ENCODE data around the gene NIPAL3. TPM values are rescaled to one million over a fixed set of nuclear protein-coding genes. Genes with fewer than 3 reads are reported as not detected.

NIPAL3 gene
- total RNA-seq, 1 experiment from 2014 or later, result 16.6 TPM

GRCh38 chr1:24503870-24504523, 88.4 kb downstream of the NIPAL3 start:
- no peaks in the 10 kb centered on the region for H3K79me2 ChIP-seq (ENCODE audit: insufficient read depth, low read length)
- no peak overlapping the region for H3K27ac ChIP-seq (ENCODE audit: low read depth, low read length)
- no peak for ATAC-seq
- CTCF ChIA-PET, result no interaction called here
- no peaks in the 10 kb centered on the region for H4K20me1 ChIP-seq (ENCODE audit: insufficient read depth)
- no peak for DNase-seq (ENCODE audit: low read depth, low spot score)
- no peak overlapping the region for H2AFZ ChIP-seq (ENCODE audit: low read depth, low read length, poor library complexity, severe bottlenecking)
- POLR2A ChIA-PET, result no interaction called here
- no peak for TF ChIP-seq RAD21 (IDR thresholded peaks at IDR 0.05; ENCODE audit: low read depth)
- TF ChIP-seq TCF7L2 (IDR thresholded peaks at IDR 0.05; ENCODE audit: borderline replicate concordance, extremely low read depth, insufficient read depth, insufficient read length), result no peak
- TF ChIP-seq SP1 (IDR thresholded peaks at IDR 0.05; ENCODE audit: low read depth), result no peak
- no peak for TF ChIP-seq EGR1 (IDR thresholded peaks at IDR 0.05; ENCODE audit: low read depth)
- no peak for TF ChIP-seq SRF (IDR thresholded peaks at IDR 0.05; ENCODE audit: low read depth)
- no peak for TF ChIP-seq POLR2AphosphoS5 (IDR thresholded peaks at IDR 0.05; ENCODE audit: low read depth, low read length)
- no peak for TF ChIP-seq CBX3 (IDR thresholded peaks at IDR 0.05; ENCODE audit: low read depth)
- TF ChIP-seq EZH2phosphoT487 (IDR thresholded peaks at IDR 0.05; ENCODE audit: borderline replicate concordance), result no peak
- TF ChIP-seq ELF1 (IDR thresholded peaks at IDR 0.05; ENCODE audit: borderline replicate concordance, low read depth), result no peak
- no peak for TF ChIP-seq CEBPB (IDR thresholded peaks at IDR 0.05; ENCODE audit: low read depth)
- TF ChIP-seq ZNF274 (IDR thresholded peaks at IDR 0.05; ENCODE audit: low read depth, low read length), result no peak
- no peak for TF ChIP-seq JUND (IDR thresholded peaks at IDR 0.05)
- TF ChIP-seq MAX (IDR thresholded peaks at IDR 0.05), result no peak
- TF ChIP-seq, protein P1, sequence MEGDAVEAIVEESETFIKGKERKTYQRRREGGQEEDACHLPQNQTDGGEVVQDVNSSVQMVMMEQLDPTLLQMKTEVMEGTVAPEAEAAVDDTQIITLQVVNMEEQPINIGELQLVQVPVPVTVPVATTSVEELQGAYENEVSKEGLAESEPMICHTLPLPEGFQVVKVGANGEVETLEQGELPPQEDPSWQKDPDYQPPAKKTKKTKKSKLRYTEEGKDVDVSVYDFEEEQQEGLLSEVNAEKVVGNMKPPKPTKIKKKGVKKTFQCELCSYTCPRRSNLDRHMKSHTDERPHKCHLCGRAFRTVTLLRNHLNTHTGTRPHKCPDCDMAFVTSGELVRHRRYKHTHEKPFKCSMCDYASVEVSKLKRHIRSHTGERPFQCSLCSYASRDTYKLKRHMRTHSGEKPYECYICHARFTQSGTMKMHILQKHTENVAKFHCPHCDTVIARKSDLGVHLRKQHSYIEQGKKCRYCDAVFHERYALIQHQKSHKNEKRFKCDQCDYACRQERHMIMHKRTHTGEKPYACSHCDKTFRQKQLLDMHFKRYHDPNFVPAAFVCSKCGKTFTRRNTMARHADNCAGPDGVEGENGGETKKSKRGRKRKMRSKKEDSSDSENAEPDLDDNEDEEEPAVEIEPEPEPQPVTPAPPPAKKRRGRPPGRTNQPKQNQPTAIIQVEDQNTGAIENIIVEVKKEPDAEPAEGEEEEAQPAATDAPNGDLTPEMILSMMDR (IDR thresholded peaks at IDR 0.05 in 2 of 3, conservative IDR thresholded peaks at IDR 0.05 in 1 of 3; ENCODE audit: borderline replicate concordance in 1 of 3, insufficient read depth in 1 of 3, low read depth in 2 of 3, low read length in 2 of 3), result no peak
- no peak for TF ChIP-seq POLR2A (IDR thresholded peaks at IDR 0.05; ENCODE audit: borderline replicate concordance, extremely low read depth, insufficient read depth, insufficient read length)
- TF ChIP-seq YY1 (IDR thresholded peaks at IDR 0.05; ENCODE audit: extremely low read depth, insufficient replicate concordance, low read depth, low read length), result no peak
- no peak for TF ChIP-seq SIN3A (IDR thresholded peaks at IDR 0.05; ENCODE audit: low read depth)
- no peak for TF ChIP-seq EZH2 (IDR thresholded peaks at IDR 0.05)
- TF ChIP-seq REST (IDR thresholded peaks at IDR 0.05; ENCODE audit: low read depth), result no peak
- H3K4me3 ChIP-seq (replicated peaks in 1 of 2; ENCODE audit: low read depth in 1 of 2, low read length in 2 of 2), result peak overlapping the region; percentile 51 to 78
- H3K9me3 ChIP-seq (ENCODE audit: control insufficient read depth in 1 of 2, insufficient read depth in 1 of 2, low read depth in 1 of 2, low read length in 2 of 2), result no peaks in the 10 kb centered on the region
- H3K36me3 ChIP-seq (ENCODE audit: control insufficient read depth in 1 of 2, insufficient read depth in 2 of 2, low read length in 2 of 2), result no peaks in the 10 kb centered on the region
- no peaks in the 10 kb centered on the region for H3K9me2 ChIP-seq (ENCODE audit: insufficient read depth)
- H3K4me2 ChIP-seq (ENCODE audit: low read length), result peak overlapping the region; percentile 88
- intact Hi-C loops (cut with micrococcal nuclease), result no loop called here
- peak overlapping the region; percentile 69 for H3K9ac ChIP-seq (ENCODE audit: low read length)
- BruUV-seq (replicated peaks), result no TSS peak
- peaks cover 18 to 29% of the 10 kb centered on the region in 2 experiments for H3K4me1 ChIP-seq (ENCODE audit: control insufficient read depth in 1 of 2, insufficient read depth in 2 of 2, low read length in 2 of 2)
- RAD21 ChIA-PET (ENCODE audit: low non-redundant PET in 1 of 2, low total read pairs in 2 of 2, uncharacterized antibody in 2 of 2, unreplicated experiment in 2 of 2), result no interaction called here
- no peaks in the 10 kb centered on the region for H3K27me3 ChIP-seq (ENCODE audit: insufficient read depth, low read length)

Data from HCT116 (cell line).